Measurements from ENCODE around the gene PAM. TPM values are rescaled to one million over a fixed set of nuclear protein-coding genes. Genes with fewer than 3 reads are reported as not detected.

The PAM gene
- total and polyA plus RNA-seq, 2 of the 8 experiments (the other 6 are each of a cell fraction or from before 2014, with no cell fraction given), result 30.4 to 67.8 TPM

GRCh38 chr5:102835717-102836116 is 80.6 kb downstream of the PAM start (continued):
- TF ChIP-seq EZH2 (IDR thresholded peaks at IDR 0.05; ENCODE audit: low read depth, low read length, severe bottlenecking) (no peak), E2F6 (IDR thresholded peaks at IDR 0.05) (no peak)

All from H1 (cell line).